HEK293 (cell line): ENCODE data around the gene ZNF146.

Experiments used
- GLI2 ChIP-seq: fragments of 450-650 bp; formaldehyde crosslinking; IDR thresholded peaks from 2 replicates; pipeline ENCODE4; 2017; ENCODE audit warnings: missing biosample characterization, missing genetic modification characterization, low read depth, borderline replicate concordance
- GLIS2 ChIP-seq: fragments of 450-650 bp; formaldehyde crosslinking; IDR thresholded peaks from 2 replicates; pipeline ENCODE4 v1.5.1; 2016; ENCODE audit warnings: missing biosample characterization, missing genetic modification characterization
- MZF1 ChIP-seq: fragments of 450-650 bp; formaldehyde crosslinking; IDR thresholded peaks from 2 replicates; pipeline ENCODE4 v1.5.1; 2017; ENCODE audit warnings: missing biosample characterization, missing genetic modification characterization, borderline replicate concordance
- PRDM4 ChIP-seq: fragments of 450-650 bp; formaldehyde crosslinking; IDR thresholded peaks from 2 replicates; pipeline ENCODE4 v1.5.1; 2017; ENCODE audit warnings: missing biosample characterization, missing genetic modification characterization
- SP3 ChIP-seq: fragments of 450-650 bp; formaldehyde crosslinking; IDR thresholded peaks from 2 replicates; pipeline ENCODE4 v1.5.1; 2016; ENCODE audit warnings: missing biosample characterization, missing genetic modification characterization
- TSHZ1 ChIP-seq: fragments of 450-650 bp; formaldehyde crosslinking; IDR thresholded peaks from 2 replicates; pipeline ENCODE4 v1.5.1; 2016; ENCODE audit warnings: missing biosample characterization, missing genetic modification characterization, borderline replicate concordance
- ZNF169 ChIP-seq: fragments of 450-650 bp; formaldehyde crosslinking; IDR thresholded peaks from 2 replicates; pipeline ENCODE4 v1.5.1; 2016; ENCODE audit warnings: missing biosample characterization, missing genetic modification characterization
- ZNF2 ChIP-seq: fragments of 450-650 bp; formaldehyde crosslinking; IDR thresholded peaks from 2 replicates; pipeline ENCODE4 v1.5.1; 2016; ENCODE audit warnings: missing biosample characterization, missing genetic modification characterization
- ZNF26 ChIP-seq: fragments of 450-650 bp; formaldehyde crosslinking; IDR thresholded peaks from 2 replicates; pipeline ENCODE4 v1.5.1; 2016; ENCODE audit warnings: missing biosample characterization, missing genetic modification characterization
- ZNF280D ChIP-seq: fragments of 450-650 bp; formaldehyde crosslinking; IDR thresholded peaks from 2 replicates; pipeline ENCODE4 v1.5.1; 2016; ENCODE audit warnings: missing biosample characterization, missing genetic modification characterization
- ZNF350 ChIP-seq: fragments of 450-650 bp; formaldehyde crosslinking; IDR thresholded peaks from 2 replicates; pipeline ENCODE4 v1.5.0; 2017; ENCODE audit warnings: missing biosample characterization, mild to moderate bottlenecking, missing genetic modification characterization
- ZNF394 ChIP-seq: fragments of 450-650 bp; formaldehyde crosslinking; IDR thresholded peaks from 2 replicates; pipeline ENCODE4 v1.5.1; 2016; ENCODE audit warnings: missing biosample characterization, missing genetic modification characterization, mild to moderate bottlenecking, moderate library complexity, borderline replicate concordance
- ZNF398 ChIP-seq: fragments of 450-650 bp; formaldehyde crosslinking; IDR thresholded peaks from 2 replicates; pipeline ENCODE4 v1.5.1; 2017; ENCODE audit warnings: missing biosample characterization, missing genetic modification characterization
- ZNF501 ChIP-seq: fragments of 450-650 bp; formaldehyde crosslinking; IDR thresholded peaks from 2 replicates; pipeline ENCODE4 v1.5.1; 2016; ENCODE audit warnings: missing biosample characterization, missing genetic modification characterization
- ZNF623 ChIP-seq: fragments of 450-650 bp; formaldehyde crosslinking; IDR thresholded peaks from 2 replicates; pipeline ENCODE4 v1.5.1; 2016; ENCODE audit warnings: missing biosample characterization, missing genetic modification characterization
- ZNF629 ChIP-seq: fragments of 450-650 bp; formaldehyde crosslinking; IDR thresholded peaks from 2 replicates; pipeline ENCODE4 v1.5.1; 2017; ENCODE audit warnings: missing biosample characterization, missing genetic modification characterization
- ZNF654 ChIP-seq: fragments of 450-650 bp; formaldehyde crosslinking; IDR thresholded peaks from 2 replicates; pipeline ENCODE4 v1.5.1; 2016; ENCODE audit warnings: low read depth, missing biosample characterization, missing genetic modification characterization
- ZNF670 ChIP-seq: fragments of 450-650 bp; formaldehyde crosslinking; IDR thresholded peaks from 2 replicates; pipeline ENCODE4 v1.5.1; 2016; ENCODE audit warnings: missing biosample characterization, missing genetic modification characterization, low read depth
- ZNF837 ChIP-seq: fragments of 450-650 bp; formaldehyde crosslinking; IDR thresholded peaks from 2 replicates; pipeline ENCODE4 v1.5.1; 2016; ENCODE audit warnings: missing biosample characterization, missing genetic modification characterization
- ZSCAN30 ChIP-seq: fragments of 450-650 bp; IDR thresholded peaks from 2 replicates; pipeline ENCODE4 v1.5.1; 2018; ENCODE audit warnings: missing biosample characterization, mild to moderate bottlenecking, missing genetic modification characterization, moderate library complexity
- TF ChIP-seq, protein P1 (sequence below): fragments of 450-650 bp; formaldehyde crosslinking; IDR thresholded peaks from 2 replicates; pipeline ENCODE4 v1.5.1; 2017; ENCODE audit warnings: missing biosample characterization, missing genetic modification characterization
- TF ChIP-seq, protein P2 (sequence below): fragments of 450-650 bp; formaldehyde crosslinking; IDR thresholded peaks from 2 replicates; pipeline ENCODE4 v1.5.1; 2017; ENCODE audit warnings: missing biosample characterization, missing genetic modification characterization

The ZNF146 gene

DNA sequence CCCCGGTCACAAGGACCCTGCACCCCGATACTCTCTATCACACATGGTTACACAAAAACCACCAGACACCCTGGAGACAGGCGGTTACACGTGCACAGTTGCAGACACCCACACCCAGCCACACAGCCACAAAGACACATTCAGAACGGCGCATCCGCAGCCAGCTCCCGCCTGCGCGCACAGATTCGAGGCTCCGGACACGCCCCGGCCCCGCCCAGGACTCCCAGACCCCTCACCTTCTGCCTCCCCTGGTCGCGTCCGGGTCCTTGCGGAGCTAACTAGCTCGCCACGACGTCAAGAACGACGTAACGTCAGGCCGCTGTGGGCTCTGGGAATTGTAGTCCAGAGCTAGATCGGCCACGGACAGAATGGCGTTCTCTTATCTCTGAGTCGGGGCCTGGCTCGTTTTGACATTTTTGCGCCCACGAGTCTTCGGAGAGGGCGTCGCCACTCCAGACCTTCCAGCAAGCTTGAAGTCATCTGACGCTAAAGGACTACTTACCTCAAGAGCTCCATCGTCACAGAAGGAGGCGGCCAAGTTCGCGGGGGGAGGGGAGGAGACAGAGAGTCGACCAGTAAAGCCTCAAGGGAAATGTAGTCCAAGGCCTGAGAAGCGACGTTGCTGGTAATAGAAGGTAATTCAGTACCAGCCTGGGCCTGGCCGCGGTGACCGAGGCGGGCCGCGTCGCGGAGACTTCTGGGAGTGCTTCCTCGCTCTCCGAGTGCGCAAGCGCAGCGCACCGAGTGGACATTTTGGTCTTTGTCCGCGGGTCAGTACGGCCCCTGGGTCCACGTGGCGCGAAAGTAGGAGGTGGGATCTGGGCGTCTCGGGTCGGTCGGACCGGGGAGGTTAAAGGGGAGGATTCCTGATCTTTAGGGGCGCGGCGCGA, at the start of gene ZNF146, which contains the start of gene ZNF565 (continued):
- TF ChIP-seq ZNF670 (tag by site-specific recombination) (no peak), ZSCAN30 (peak; percentile 66), ZNF623 (tag by site-specific recombination) (no peak; the same call in 1 of the 2 replicates), ZNF837 (tag by site-specific recombination) (no peak), GLI2 (tag by site-specific recombination) (no peak), ZNF350 (tag by site-specific recombination) (no peak), ZNF169 (tag by site-specific recombination) (no peak), PRDM4 (tag by site-specific recombination) (0 out of 2 replicates have a peak, but pooled peaks have one; percentile 5), ZNF280D (tag by site-specific recombination) (0 out of 2 replicates have a peak, but pooled peaks have one; percentile 5), MZF1 (tag by site-specific recombination) (no peak), ZNF394 (tag by site-specific recombination) (peak; percentile 67; the same call in 1 of the 2 replicates), ZNF501 (tag by site-specific recombination) (peak; percentile 93), ZNF629 (tag by site-specific recombination) (peak; percentile 100), ZNF26 (tag by site-specific recombination) (no peak), ZNF2 (tag by site-specific recombination) (peak; percentile 89; the same call in 1 of the 2 replicates), ZNF654 (tag by site-specific recombination) (no peak), ZNF398 (no peak; the same call in 1 of the 2 replicates), GLIS2 (tag by site-specific recombination) (peak; percentile 100), SP3 (peak; percentile 100), TSHZ1 (tag by site-specific recombination) (no peak)
- TF ChIP-seq, protein P1, sequence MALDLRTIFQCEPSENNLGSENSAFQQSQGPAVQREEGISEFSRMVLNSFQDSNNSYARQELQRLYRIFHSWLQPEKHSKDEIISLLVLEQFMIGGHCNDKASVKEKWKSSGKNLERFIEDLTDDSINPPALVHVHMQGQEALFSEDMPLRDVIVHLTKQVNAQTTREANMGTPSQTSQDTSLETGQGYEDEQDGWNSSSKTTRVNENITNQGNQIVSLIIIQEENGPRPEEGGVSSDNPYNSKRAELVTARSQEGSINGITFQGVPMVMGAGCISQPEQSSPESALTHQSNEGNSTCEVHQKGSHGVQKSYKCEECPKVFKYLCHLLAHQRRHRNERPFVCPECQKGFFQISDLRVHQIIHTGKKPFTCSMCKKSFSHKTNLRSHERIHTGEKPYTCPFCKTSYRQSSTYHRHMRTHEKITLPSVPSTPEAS (tag by site-specific recombination): 0 out of 2 replicates have a peak, but pooled peaks have one; percentile 19
- TF ChIP-seq, protein P2, sequence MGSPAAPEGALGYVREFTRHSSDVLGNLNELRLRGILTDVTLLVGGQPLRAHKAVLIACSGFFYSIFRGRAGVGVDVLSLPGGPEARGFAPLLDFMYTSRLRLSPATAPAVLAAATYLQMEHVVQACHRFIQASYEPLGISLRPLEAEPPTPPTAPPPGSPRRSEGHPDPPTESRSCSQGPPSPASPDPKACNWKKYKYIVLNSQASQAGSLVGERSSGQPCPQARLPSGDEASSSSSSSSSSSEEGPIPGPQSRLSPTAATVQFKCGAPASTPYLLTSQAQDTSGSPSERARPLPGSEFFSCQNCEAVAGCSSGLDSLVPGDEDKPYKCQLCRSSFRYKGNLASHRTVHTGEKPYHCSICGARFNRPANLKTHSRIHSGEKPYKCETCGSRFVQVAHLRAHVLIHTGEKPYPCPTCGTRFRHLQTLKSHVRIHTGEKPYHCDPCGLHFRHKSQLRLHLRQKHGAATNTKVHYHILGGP (tag by site-specific recombination): no peak
